Endothelial cell of umbilical vein (primary cell): ENCODE data around the gene TRAPPC6A. TPM values are rescaled to one million over a fixed set of nuclear protein-coding genes. Genes with fewer than 3 reads are reported as not detected.

Source experiments
- BruUV-seq: library from RNA; stranded (reverse); fragments of 400-500 nt; replicated peaks from 2 replicates; lab custom pipeline; 2021; lab: Mats Ljungman, UMichigan
- CTCF ChIA-PET: fragments of 300-600, 350-600 bp; sonication (Branson Sonifier 250); formaldehyde crosslinking; loops from one replicate; lab custom pipeline; 2021; ENCODE audit warnings: antibody characterized with exemption, inconsistent platforms; lab: Charles Lee
- POLR2A ChIA-PET: fragments of 300-600, 350-600 bp; sonication (Branson Sonifier 250); formaldehyde crosslinking; loops from one replicate; lab custom pipeline; 2021; ENCODE audit warnings: antibody characterized with exemption, inconsistent platforms; lab: Charles Lee
- DNase-seq: peaks from one replicate; pipeline ENCODE4 v3.0.0-alpha.2; 2011; ENCODE audit warnings: low read depth, low spot score
- FAIRE-seq: peaks from 2 replicates; lab custom pipeline; 2011; peaks lifted over from hg19 to GRCh38; lab: Jason Lieb, UNC
- H2AFZ ChIP-seq: 2 replicates; pipeline ENCODE4 v1.6.0; 2012; ENCODE audit warnings: low read depth, low read length, control low read depth, inconsistent platforms
- H3K27ac ChIP-seq: 2 replicates; pipeline ENCODE4 v1.5.1; 2011; ENCODE audit warnings: low read depth, mild to moderate bottlenecking, control low read depth, low read length, moderate library complexity; ENCODE audit not compliant: insufficient read depth
- H3K27me3 ChIP-seq, 2 experiments: 2 replicates each; pipeline versions ENCODE4 v1.6.0 to v1.6.1; 2011; ENCODE audit warnings: low read length in 2 of 2, mixed read lengths in 1 of 2; ENCODE audit not compliant: control insufficient read depth in 2 of 2, insufficient read depth in 2 of 2
- H3K36me3 ChIP-seq, 2 experiments: 2 replicates in 1 of 2; 3 replicates in 1 of 2; pipeline ENCODE4 v1.5.1; 2011; ENCODE audit warnings: low read length in 2 of 2, mild to moderate bottlenecking in 1 of 2, moderate library complexity in 1 of 2; ENCODE audit not compliant: control insufficient read depth in 2 of 2, insufficient read depth in 2 of 2; ENCODE audit errors: extremely low read depth in 1 of 2
- H3K4me1 ChIP-seq: 3 replicates; pipeline ENCODE4 v1.5.1; 2011; ENCODE audit warnings: mild to moderate bottlenecking, low read length; ENCODE audit not compliant: control insufficient read depth, insufficient read depth; ENCODE audit errors: extremely low read depth
- H3K4me2 ChIP-seq: 2 replicates; pipeline ENCODE4 v1.6.1; 2011; ENCODE audit warnings: low read length, control low read depth, mixed read lengths; ENCODE audit not compliant: insufficient read depth
- H3K4me3 ChIP-seq, 3 experiments: fragments of 200-600 bp in 1 of 3; sonication (generic), shearing (Covaris generic) in 1 of 3; replicated peaks in 1 of 3; 2 replicates each; pipeline ENCODE4 v1.5.1; 2011 to 2016; ENCODE audit warnings: control low read depth in 3 of 3, low read length in 3 of 3, mild to moderate bottlenecking in 2 of 3, inconsistent platforms in 1 of 3, low read depth in 1 of 3, moderate library complexity in 1 of 3; ENCODE audit not compliant: insufficient read depth in 1 of 3
- H3K79me2 ChIP-seq: 2 replicates; pipeline ENCODE4 v1.6.0; 2012; ENCODE audit warnings: low read length, inconsistent platforms; ENCODE audit not compliant: control insufficient read depth, insufficient read depth
- H3K9ac ChIP-seq: replicated peaks from 2 replicates; pipeline ENCODE3; 2011; ENCODE audit warnings: low read length, control low read depth; ENCODE audit not compliant: insufficient read depth; ENCODE audit errors: extremely low read depth
- H3K9me1 ChIP-seq: replicated peaks from 3 replicates; pipeline ENCODE4 v1.6.0; 2011; ENCODE audit warnings: mild to moderate bottlenecking, low read length; ENCODE audit not compliant: control insufficient read depth, insufficient read depth; ENCODE audit errors: extremely low read depth
- H3K9me3 ChIP-seq: replicated peaks from 2 replicates; pipeline ENCODE4 v1.5.1; 2012; ENCODE audit warnings: low read length, inconsistent platforms; ENCODE audit not compliant: control insufficient read depth, insufficient read depth
- H4K20me1 ChIP-seq: replicated peaks from 2 replicates; pipeline ENCODE3; 2011; ENCODE audit warnings: mild to moderate bottlenecking, low read length; ENCODE audit not compliant: control insufficient read depth, insufficient read depth; ENCODE audit errors: extremely low read depth
- EZH2 ChIP-seq: IDR thresholded peaks from 2 replicates; pipeline ENCODE4 v1.6.1; 2012; ENCODE audit warnings: borderline replicate concordance, low read depth, mild to moderate bottlenecking, moderate library complexity, low read length, inconsistent platforms; ENCODE audit not compliant: severe bottlenecking
- FOS ChIP-seq: IDR thresholded peaks from 2 replicates; pipeline ENCODE4 v1.6.1; 2011; ENCODE audit warnings: mild to moderate bottlenecking, low read length, moderate library complexity, borderline replicate concordance; ENCODE audit not compliant: insufficient read depth
- GATA2 ChIP-seq: IDR thresholded peaks from 2 replicates; pipeline ENCODE4 v1.7.0; 2011; ENCODE audit warnings: low read depth, mild to moderate bottlenecking, moderate library complexity, mixed read lengths, low read length; ENCODE audit not compliant: insufficient read length, insufficient read depth
- JUN ChIP-seq: IDR thresholded peaks from 2 replicates; pipeline ENCODE4 v1.6.1; 2011; ENCODE audit warnings: borderline replicate concordance, low read depth; ENCODE audit not compliant: insufficient read length, insufficient read depth
- MAX ChIP-seq: IDR thresholded peaks from 2 replicates; pipeline ENCODE4 v1.6.1; 2011; ENCODE audit not compliant: insufficient read depth, insufficient read length
- MYC ChIP-seq: IDR thresholded peaks from one replicate; pipeline ENCODE4 v1.6.1; 2011; ENCODE audit warnings: mild to moderate bottlenecking, low read depth, low read length
- POLR2A ChIP-seq: IDR thresholded peaks from 2 replicates; pipeline ENCODE4 v1.6.1; 2012; ENCODE audit warnings: low read depth, mild to moderate bottlenecking, control low read depth, low read length
- POLR2AphosphoS5 ChIP-seq: IDR thresholded peaks from 2 replicates; pipeline ENCODE4 v1.6.1; 2012; ENCODE audit warnings: low read depth, mild to moderate bottlenecking, control low read depth, low read length, moderate library complexity; ENCODE audit not compliant: insufficient read depth
- dilution Hi-C: fragments of 300-500 bp; cut with MboI; formaldehyde crosslinking; loops from one replicate; pipeline ENCODE4 v1.15.0; 2019; ENCODE audit warnings: low sequenced_read_pairs; ENCODE audit not compliant: extremely low pct_ligation_motif_present
- intact Hi-C: fragments of 100-400 bp; cut with micrococcal nuclease; formaldehyde crosslinking; loops from one replicate; pipeline ENCODE4 v1.10.0; 2022
- polyA plus RNA-seq, 4 experiments: library from polyadenylated mRNA; depleted of rRNA in 3 of 4; stranded (reverse) in 3 of 4; unstranded in 1 of 4; fragments of >200 nt; gene quantifications; 2 replicates each; pipeline versions ENCODE4 v1.2.1 to v1.2.3, GENCODE V29; 2011 to 2012; ENCODE audit warnings: missing spikeins in 1 of 4
- total RNA-seq: library from RNA; stranded (reverse); gene quantifications from 2 replicates; pipeline ENCODE4 v1.2.3, GENCODE V29; 2021
- TF ChIP-seq, protein P1 (sequence below), 2 donors: IDR thresholded peaks; 1 replicate in 1 of 2; 2 replicates in 1 of 2; pipeline ENCODE4 v1.5.1; 2011; ENCODE audit warnings: low read length in 2 of 2, mild to moderate bottlenecking in 2 of 2, moderate library complexity in 2 of 2, control low read depth in 1 of 2, inconsistent platforms in 1 of 2, low read depth in 1 of 2; ENCODE audit not compliant: insufficient read depth in 1 of 2; ENCODE audit errors: extremely low read depth in 1 of 2

TRAPPC6A gene
- total and polyA plus RNA-seq, 2 donors (not counting 3 experiments of a cell fraction or from before 2014, with no cell fraction given): 18.1 to 45.4 TPM

DNA sequence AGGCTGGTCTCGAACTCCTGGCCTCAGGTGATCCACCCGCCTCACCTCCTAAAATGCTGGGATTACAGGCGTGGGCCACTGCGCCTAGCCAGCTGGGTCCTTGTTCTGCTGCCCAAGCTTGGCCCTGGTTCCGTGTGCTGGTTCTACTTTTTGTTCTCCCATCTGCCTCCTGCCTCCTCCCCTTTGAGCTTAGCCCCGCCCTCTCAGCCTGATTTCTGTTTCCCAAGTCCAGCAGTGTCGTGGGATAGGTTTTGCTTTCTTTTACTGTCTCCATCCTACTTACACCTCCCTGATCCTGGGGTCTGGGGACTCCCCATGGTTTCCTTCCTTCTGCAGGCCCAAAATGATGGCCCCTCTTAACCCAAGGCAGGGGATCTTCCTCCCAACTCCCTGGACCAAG, 2.9 kb upstream of the TRAPPC6A start:
- no peak for FAIRE-seq
- CTCF ChIA-PET: interaction anchor here (0.9 to 3.3 kb wide), 2 partner anchors 19 to 69 kb away, joined by 3 to 12 read pairs; no protein-coding TSS in a partner anchor
- no peaks in the 10 kb centered on the region for H3K9me3 ChIP-seq
- H3K4me2 ChIP-seq: no peak overlapping the region
- H3K9me1 ChIP-seq: no peaks in the 10 kb centered on the region
- intact Hi-C loops: no loop called here
- H3K4me1 ChIP-seq: peaks cover 13% of the 10 kb centered on the region
- H3K4me3 ChIP-seq: no peak overlapping the region
- no peak overlapping the region for H2AFZ ChIP-seq
- H3K9ac ChIP-seq: no peak overlapping the region
- H3K27me3 ChIP-seq: no peaks in the 10 kb centered on the region
- BruUV-seq: no TSS peak
- H3K79me2 ChIP-seq: peaks cover 11% of the 10 kb centered on the region
- DNase-seq: no peak
- no peak overlapping the region for H3K27ac ChIP-seq
- POLR2A ChIA-PET: no interaction called here
- TF ChIP-seq EZH2 (no peak), FOS (no peak), MAX (no peak), POLR2AphosphoS5 (no peak)
- no peaks in the 10 kb centered on the region for H3K36me3 ChIP-seq
- dilution Hi-C loops: no loop called here
- no peaks in the 10 kb centered on the region for H4K20me1 ChIP-seq

GRCh38 chr19:45179892-45180370, 1.9 kb upstream of the TRAPPC6A start:
- CTCF ChIA-PET: interaction anchor here (2.1 to 3.3 kb wide), 2 partner anchors 18 to 69 kb away, joined by 10 to 12 read pairs; no protein-coding TSS in a partner anchor
- H3K9me1 ChIP-seq: no peaks in the 10 kb centered on the region
- no peaks in the 10 kb centered on the region for H3K36me3 ChIP-seq
- no peak for DNase-seq
- no peaks in the 10 kb centered on the region for H4K20me1 ChIP-seq
- dilution Hi-C loops (no loop called here), intact Hi-C loops (no loop called here)
- H3K27me3 ChIP-seq: no peaks in the 10 kb centered on the region
- TF ChIP-seq FOS: no peak
- TF ChIP-seq MYC: no peak
- TF ChIP-seq POLR2A: no peak
- no peak for TF ChIP-seq EZH2
- TF ChIP-seq POLR2AphosphoS5: no peak
- TF ChIP-seq GATA2: no peak
- no peak for TF ChIP-seq MAX
- TF ChIP-seq, protein P1, sequence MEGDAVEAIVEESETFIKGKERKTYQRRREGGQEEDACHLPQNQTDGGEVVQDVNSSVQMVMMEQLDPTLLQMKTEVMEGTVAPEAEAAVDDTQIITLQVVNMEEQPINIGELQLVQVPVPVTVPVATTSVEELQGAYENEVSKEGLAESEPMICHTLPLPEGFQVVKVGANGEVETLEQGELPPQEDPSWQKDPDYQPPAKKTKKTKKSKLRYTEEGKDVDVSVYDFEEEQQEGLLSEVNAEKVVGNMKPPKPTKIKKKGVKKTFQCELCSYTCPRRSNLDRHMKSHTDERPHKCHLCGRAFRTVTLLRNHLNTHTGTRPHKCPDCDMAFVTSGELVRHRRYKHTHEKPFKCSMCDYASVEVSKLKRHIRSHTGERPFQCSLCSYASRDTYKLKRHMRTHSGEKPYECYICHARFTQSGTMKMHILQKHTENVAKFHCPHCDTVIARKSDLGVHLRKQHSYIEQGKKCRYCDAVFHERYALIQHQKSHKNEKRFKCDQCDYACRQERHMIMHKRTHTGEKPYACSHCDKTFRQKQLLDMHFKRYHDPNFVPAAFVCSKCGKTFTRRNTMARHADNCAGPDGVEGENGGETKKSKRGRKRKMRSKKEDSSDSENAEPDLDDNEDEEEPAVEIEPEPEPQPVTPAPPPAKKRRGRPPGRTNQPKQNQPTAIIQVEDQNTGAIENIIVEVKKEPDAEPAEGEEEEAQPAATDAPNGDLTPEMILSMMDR (IDR thresholded peaks at IDR 0.05; ENCODE audit: extremely low read depth in 1 of 2, insufficient read depth in 1 of 2, low read depth in 1 of 2, low read length in 2 of 2): no peak
- no peak for TF ChIP-seq JUN
- no peak for FAIRE-seq
- H2AFZ ChIP-seq: peak overlapping the region; percentile 16
- H3K79me2 ChIP-seq: peaks cover 11% of the 10 kb centered on the region
- H3K4me1 ChIP-seq: peaks cover 13% of the 10 kb centered on the region
- POLR2A ChIA-PET: no interaction called here
- H3K4me2 ChIP-seq: peak overlapping the region; percentile 62
- peak overlapping the region; percentile 74 for H3K9ac ChIP-seq
- no TSS peak for BruUV-seq
- H3K4me3 ChIP-seq: peak overlapping the region; percentile 68 to 90 (median 85)
- no peaks in the 10 kb centered on the region for H3K9me3 ChIP-seq
- H3K27ac ChIP-seq: peak overlapping the region; percentile 68
